ENCODE data around the gene PCDHGA5.

PCDHGA5 gene

GRCh38 chr5:141343953-141344463 is 20.0 kb upstream of the PCDHGA5 start:
- TF ChIP-seq GATA2 (IDR thresholded peaks at IDR 0.05; ENCODE audit: low read depth, low read length) (no peak), GATA3 (IDR thresholded peaks at IDR 0.05; ENCODE audit: low read depth, low read length) (no peak)

- TF ChIP-seq GATA3 (IDR thresholded peaks at IDR 0.05; ENCODE audit: low read depth, low read length) = no peak
- TF ChIP-seq GATA2 (IDR thresholded peaks at IDR 0.05; ENCODE audit: low read depth, low read length) = no peak
Measured at GRCh38 chr5:141345327-141345726, 18.6 kb upstream of the PCDHGA5 start.

GRCh38 chr5:141349917-141350619 is 13.9 kb upstream of the PCDHGA5 start, which contains the start of gene PCDHGB1:
Gene PCDHGB1, plus strand, starts transcription at chr5:141350099. Its CDS starts 162 bp downstream, at chr5:141350261.
- TF ChIP-seq GATA2 (IDR thresholded peaks at IDR 0.05; ENCODE audit: low read depth, low read length) (no peak), GATA3 (IDR thresholded peaks at IDR 0.05; ENCODE audit: low read depth, low read length) (no peak)

GRCh38 chr5:141351591-141351990 is 12.4 kb upstream of the PCDHGA5 start:
- TF ChIP-seq GATA3 (IDR thresholded peaks at IDR 0.05; ENCODE audit: low read depth, low read length) = no peak
- no peak for TF ChIP-seq GATA2 (IDR thresholded peaks at IDR 0.05; ENCODE audit: low read depth, low read length)

GRCh38 chr5:141354900-141355469 is 9.0 kb upstream of the PCDHGA5 start, which contains the start of gene PCDHGA4:
Gene PCDHGA4, plus strand, starts transcription at chr5:141355021. Its CDS starts 87 bp downstream, at chr5:141355108.
- no peak for TF ChIP-seq GATA3 (IDR thresholded peaks at IDR 0.05; ENCODE audit: low read depth, low read length)
- no peak for TF ChIP-seq GATA2 (IDR thresholded peaks at IDR 0.05; ENCODE audit: low read depth, low read length)

- TF ChIP-seq GATA3 (IDR thresholded peaks at IDR 0.05; ENCODE audit: low read depth, low read length) = no peak
- TF ChIP-seq GATA2 (IDR thresholded peaks at IDR 0.05; ENCODE audit: low read depth, low read length) = no peak
Measured at GRCh38 chr5:141355641-141356040, 8.3 kb upstream of the PCDHGA5 start.

GRCh38 chr5:141356133-141356532 is 7.8 kb upstream of the PCDHGA5 start:
- no peak for TF ChIP-seq GATA2 (IDR thresholded peaks at IDR 0.05; ENCODE audit: low read depth, low read length)
- no peak for TF ChIP-seq GATA3 (IDR thresholded peaks at IDR 0.05; ENCODE audit: low read depth, low read length)

GRCh38 chr5:141356950-141357349 is 7.0 kb upstream of the PCDHGA5 start:
- TF ChIP-seq GATA2 (IDR thresholded peaks at IDR 0.05; ENCODE audit: low read depth, low read length) (no peak), GATA3 (IDR thresholded peaks at IDR 0.05; ENCODE audit: low read depth, low read length) (no peak)

GRCh38 chr5:141359790-141360426 is 4.1 kb upstream of the PCDHGA5 start, which contains the start of gene PCDHGB2:
Gene PCDHGB2, plus strand, starts transcription at chr5:141359994. Its CDS starts 142 bp downstream, at chr5:141360136.
- TF ChIP-seq GATA2 (IDR thresholded peaks at IDR 0.05; ENCODE audit: low read depth, low read length) (no peak), GATA3 (IDR thresholded peaks at IDR 0.05; ENCODE audit: low read depth, low read length) (no peak)

- TF ChIP-seq GATA2 (IDR thresholded peaks at IDR 0.05; ENCODE audit: low read depth, low read length) (no peak), GATA3 (IDR thresholded peaks at IDR 0.05; ENCODE audit: low read depth, low read length) (no peak)
Measured at GRCh38 chr5:141360685-141361084, 3.3 kb upstream of the PCDHGA5 start.

- no peak for TF ChIP-seq GATA3 (IDR thresholded peaks at IDR 0.05; ENCODE audit: low read depth, low read length)
- TF ChIP-seq GATA2 (IDR thresholded peaks at IDR 0.05; ENCODE audit: low read depth, low read length) = no peak
Measured at GRCh38 chr5:141362719-141363118, 1.2 kb upstream of the PCDHGA5 start.

GRCh38 chr5:141366016-141366896 is 2.3 kb downstream of the PCDHGA5 start:
- TF ChIP-seq GATA3 (IDR thresholded peaks at IDR 0.05; ENCODE audit: low read depth, low read length) (no peak), GATA2 (IDR thresholded peaks at IDR 0.05; ENCODE audit: low read depth, low read length) (no peak)

GRCh38 chr5:141369994-141370848 is 6.3 kb downstream of the PCDHGA5 start, which contains the start of gene PCDHGB3:
Gene PCDHGB3, plus strand, starts transcription at chr5:141370242. Its CDS starts 153 bp downstream, at chr5:141370395.
- TF ChIP-seq GATA3 (IDR thresholded peaks at IDR 0.05; ENCODE audit: low read depth, low read length) (no peak), GATA2 (IDR thresholded peaks at IDR 0.05; ENCODE audit: low read depth, low read length) (no peak)

Data from SH-SY5Y (cell line).